ENCODE measurements around the gene BCL11B.

GRCh38 chr14:99136047-99136400 is 136.0 kb downstream of the BCL11B start:
- TF ChIP-seq NFIC (IDR thresholded peaks at IDR 0.05) (no peak), TAF1 (IDR thresholded peaks at IDR 0.05; ENCODE audit: low read depth) (no peak), EP300 (IDR thresholded peaks at IDR 0.05; ENCODE audit: borderline replicate concordance) (no peak), CEBPB (IDR thresholded peaks at IDR 0.05) (no peak), TEAD4 (IDR thresholded peaks at IDR 0.05) (no peak), YY1 (IDR thresholded peaks at IDR 0.05; ENCODE audit: low read depth) (no peak), REST (IDR thresholded peaks at IDR 0.05; ENCODE audit: low read depth) (no peak), TCF12 (IDR thresholded peaks at IDR 0.05; ENCODE audit: low read depth) (no peak)

All from Ishikawa (cell line).